AG04449 (cell line): ENCODE measurements around the gene TMPRSS12.
A peak's percentile ranks its signal among the peaks of the same experiment; 100 is the strongest.
"Not testable (repeated sequence)": the region's sequence is repeated elsewhere in the genome, so short reads cannot be mapped to it uniquely, and the experiment has no call there.

Experiments used
- CTCF ChIA-PET: fragments of 350-600 bp; formaldehyde crosslinking; extraction: SDS; loops from one replicate; lab custom pipeline; 2021; ENCODE audit warnings: antibody characterized with exemption; lab: Yijun Ruan, JAX
- POLR2A ChIA-PET: fragments of 400-600, 350-600 bp; formaldehyde crosslinking; extraction: SDS; loops from one replicate; lab custom pipeline; 2020; ENCODE audit warnings: antibody characterized with exemption, inconsistent platforms; lab: Yijun Ruan, JAX
- DNase-seq: peaks from one replicate; pipeline ENCODE4 v3.0.0-alpha.2; 2010; ENCODE audit warnings: low read depth, low spot score
- H3K4me3 ChIP-seq: 2 replicates; pipeline ENCODE4 v1.5.1; 2011; ENCODE audit warnings: low read depth, mild to moderate bottlenecking, control low read depth, low read length
- TF ChIP-seq, protein P1 (sequence below): IDR thresholded peaks from one replicate; pipeline ENCODE4 v1.5.1; 2011; ENCODE audit warnings: mild to moderate bottlenecking, moderate library complexity, low read length, control low read depth, inconsistent platforms; ENCODE audit not compliant: insufficient read depth; ENCODE audit errors: missing control alignments

The TMPRSS12 gene

DNA sequence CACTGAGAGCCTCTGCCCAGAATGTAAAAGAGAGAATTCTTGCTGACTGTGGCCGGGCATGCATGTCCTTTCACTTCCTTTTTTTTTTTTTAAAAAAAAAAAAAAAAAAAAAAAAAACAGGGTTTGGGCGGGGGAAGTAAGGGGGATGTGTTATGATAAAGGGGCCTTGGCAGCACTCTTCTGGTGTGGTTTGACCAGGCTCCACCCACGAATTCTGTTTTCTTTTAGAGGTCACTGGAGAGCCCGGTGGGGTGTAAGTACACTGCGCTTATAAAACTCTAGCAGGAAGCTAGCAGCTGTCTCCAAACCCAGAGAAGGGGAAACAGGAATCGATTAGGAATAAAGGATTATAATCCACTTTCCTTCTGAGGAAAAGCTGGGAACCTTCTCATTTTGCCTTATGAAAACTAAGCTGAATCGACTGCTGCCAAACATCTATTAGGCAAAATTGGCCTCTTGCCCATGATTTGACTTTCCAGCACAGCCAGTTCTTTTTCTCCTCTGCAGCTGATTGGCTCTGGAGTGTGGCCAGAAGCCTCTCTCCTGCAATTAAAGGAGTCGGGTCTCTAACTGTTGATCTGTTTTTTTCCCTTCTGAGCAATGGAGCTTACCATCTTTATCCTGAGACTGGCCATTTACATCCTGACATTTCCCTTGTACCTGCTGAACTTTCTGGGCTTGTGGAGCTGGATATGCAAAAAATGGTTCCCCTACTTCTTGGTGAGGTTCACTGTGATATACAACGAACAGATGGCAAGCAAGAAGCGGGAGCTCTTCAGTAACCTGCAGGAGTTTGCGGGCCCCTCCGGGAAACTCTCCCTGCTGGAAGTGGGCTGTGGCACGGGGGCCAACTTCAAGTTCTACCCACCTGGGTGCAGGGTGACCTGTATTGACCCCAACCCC lies 82.0 kb downstream of the TMPRSS12 start:
- TF ChIP-seq, protein P1, sequence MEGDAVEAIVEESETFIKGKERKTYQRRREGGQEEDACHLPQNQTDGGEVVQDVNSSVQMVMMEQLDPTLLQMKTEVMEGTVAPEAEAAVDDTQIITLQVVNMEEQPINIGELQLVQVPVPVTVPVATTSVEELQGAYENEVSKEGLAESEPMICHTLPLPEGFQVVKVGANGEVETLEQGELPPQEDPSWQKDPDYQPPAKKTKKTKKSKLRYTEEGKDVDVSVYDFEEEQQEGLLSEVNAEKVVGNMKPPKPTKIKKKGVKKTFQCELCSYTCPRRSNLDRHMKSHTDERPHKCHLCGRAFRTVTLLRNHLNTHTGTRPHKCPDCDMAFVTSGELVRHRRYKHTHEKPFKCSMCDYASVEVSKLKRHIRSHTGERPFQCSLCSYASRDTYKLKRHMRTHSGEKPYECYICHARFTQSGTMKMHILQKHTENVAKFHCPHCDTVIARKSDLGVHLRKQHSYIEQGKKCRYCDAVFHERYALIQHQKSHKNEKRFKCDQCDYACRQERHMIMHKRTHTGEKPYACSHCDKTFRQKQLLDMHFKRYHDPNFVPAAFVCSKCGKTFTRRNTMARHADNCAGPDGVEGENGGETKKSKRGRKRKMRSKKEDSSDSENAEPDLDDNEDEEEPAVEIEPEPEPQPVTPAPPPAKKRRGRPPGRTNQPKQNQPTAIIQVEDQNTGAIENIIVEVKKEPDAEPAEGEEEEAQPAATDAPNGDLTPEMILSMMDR, result no peak
- ChIA-PET CTCF (interaction anchor here (1.1 to 1.9 kb wide), 3 partner anchors 10 to 62 kb away, joined by 3 to 10 read pairs (median 4); no protein-coding TSS in a partner anchor), POLR2A (no interaction called here)
- no peak for DNase-seq
- H3K4me3 ChIP-seq, result peak overlapping the region; percentile 44

DNA sequence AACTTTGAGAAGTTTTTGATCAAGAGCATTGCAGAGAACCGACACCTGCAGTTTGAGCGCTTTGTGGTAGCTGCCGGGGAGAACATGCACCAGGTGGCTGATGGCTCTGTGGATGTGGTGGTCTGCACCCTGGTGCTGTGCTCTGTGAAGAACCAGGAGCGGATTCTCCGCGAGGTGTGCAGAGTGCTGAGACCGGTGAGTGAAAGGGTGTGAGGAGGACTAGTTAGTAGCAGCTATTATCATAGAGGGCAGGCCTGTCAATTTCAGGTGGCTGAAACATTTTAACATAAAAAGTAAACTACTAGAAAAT lies 82.6 kb downstream of the TMPRSS12 start:
- CTCF ChIA-PET, result interaction anchor here (1.1 to 1.9 kb wide), 3 partner anchors 11 to 62 kb away, joined by 3 to 10 read pairs (median 4); no protein-coding TSS in a partner anchor
- TF ChIP-seq, protein P1, result no peak
- no peak for DNase-seq
- POLR2A ChIA-PET, result no interaction called here
- H3K4me3 ChIP-seq, result peak overlapping the region; percentile 44

DNA sequence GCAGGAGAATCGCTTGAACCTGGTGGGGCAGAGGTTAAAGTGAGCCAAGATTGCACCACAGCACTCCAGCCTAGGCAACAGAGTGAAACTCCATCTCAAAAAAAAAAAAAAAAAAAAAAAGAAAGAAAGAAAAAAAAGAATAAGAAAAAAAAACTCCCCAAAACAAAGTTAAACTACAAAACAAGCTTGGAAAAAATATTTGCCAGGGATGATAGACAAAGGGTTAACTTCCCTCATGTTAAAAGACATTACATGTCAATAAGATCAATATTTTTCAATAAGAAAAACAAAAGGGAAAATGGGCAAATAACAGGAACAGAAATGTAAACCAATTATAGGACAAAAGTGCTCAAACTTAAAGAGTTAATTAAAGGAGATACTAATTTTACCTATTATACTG lies 83.2 kb downstream of the TMPRSS12 start:
- ChIA-PET CTCF (interaction anchor here (1.1 to 1.9 kb wide), 3 partner anchors 12 to 61 kb away, joined by 3 to 10 read pairs (median 4); no protein-coding TSS in a partner anchor), POLR2A (no interaction called here)
- no peak for DNase-seq
- no peak overlapping the region for H3K4me3 ChIP-seq
- TF ChIP-seq, protein P1, result no peak

DNA sequence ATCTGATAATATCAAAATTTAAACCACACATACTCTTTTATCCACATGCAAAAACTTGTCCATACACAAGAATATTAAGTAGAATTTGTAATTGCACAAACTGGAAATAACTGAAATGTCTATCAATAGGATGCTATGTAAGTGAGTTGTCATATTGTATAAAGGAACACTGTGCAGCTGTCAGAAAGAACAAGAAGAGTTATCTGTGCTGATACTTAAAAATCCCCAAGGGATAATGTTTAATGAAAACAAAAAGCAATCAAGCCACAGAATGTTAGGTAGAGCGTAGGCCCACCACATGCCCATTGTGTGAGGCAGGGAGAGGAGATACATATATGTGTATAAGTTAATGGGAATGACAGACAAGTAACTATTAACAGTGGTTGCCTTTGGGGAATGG lies 83.7 kb downstream of the TMPRSS12 start:
- TF ChIP-seq, protein P1, result no peak
- POLR2A ChIA-PET, result no interaction called here
- H3K4me3 ChIP-seq, result no peak overlapping the region
- CTCF ChIA-PET, result interaction anchor here (1.0 to 1.9 kb wide), 2 partner anchors 23 to 60 kb away, joined by 4 read pairs; no protein-coding TSS in a partner anchor
- DNase-seq, result no peak

DNA sequence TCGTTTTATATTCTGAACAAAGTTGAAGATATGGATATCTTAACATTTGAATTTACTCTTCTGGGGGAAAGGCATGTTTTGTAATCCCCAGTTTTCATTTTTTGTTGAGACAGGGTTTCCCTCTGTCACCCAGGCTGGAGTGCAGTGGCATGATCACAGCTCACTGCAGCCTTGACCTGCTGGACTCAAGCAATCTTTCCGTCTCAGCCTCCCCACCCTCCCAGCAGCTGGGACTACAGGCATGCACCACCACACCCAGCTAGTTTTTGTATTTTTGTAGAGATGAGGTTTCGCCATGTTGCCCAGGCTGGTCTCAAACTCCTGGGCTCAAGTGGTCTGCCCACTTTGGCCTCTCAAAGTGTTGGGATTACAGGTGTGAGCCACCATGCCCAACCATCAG lies 84.2 kb downstream of the TMPRSS12 start:
- H3K4me3 ChIP-seq, DNase-seq, POLR2A ChIA-PET: not testable (repeated sequence)
- CTCF ChIA-PET, result interaction anchor here (1.0 to 1.9 kb wide), 2 partner anchors 23 to 59 kb away, joined by 4 read pairs; no protein-coding TSS in a partner anchor

DNA sequence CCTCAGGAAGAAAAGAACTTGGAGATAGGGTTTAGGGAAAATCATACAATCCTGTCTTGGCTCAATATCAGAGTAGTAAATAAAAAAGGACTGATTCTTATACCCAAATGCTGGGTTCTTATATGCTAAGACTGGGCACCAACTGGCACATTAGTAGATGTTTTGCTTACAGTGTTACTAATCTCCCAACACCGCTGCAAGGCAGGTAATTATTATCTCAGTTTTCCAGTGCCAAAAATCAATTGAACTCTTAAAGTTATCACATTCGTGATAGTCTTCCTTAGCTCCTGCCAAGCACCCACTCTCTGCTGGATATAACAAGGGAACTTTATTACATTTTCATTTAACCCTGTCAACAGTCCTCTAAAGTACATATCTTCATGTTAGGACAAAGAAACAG lies 84.6 kb downstream of the TMPRSS12 start:
- ChIA-PET POLR2A (no interaction called here), CTCF (interaction anchor here (1.0 kb wide), 1 partner anchor 59 kb away, joined by 4 read pairs; no protein-coding TSS in a partner anchor)
- no peak overlapping the region for H3K4me3 ChIP-seq
- TF ChIP-seq, protein P1, result no peak
- no peak for DNase-seq
